ENCODE results near the gene SH3BGRL2. TPM values are rescaled to one million over a fixed set of nuclear protein-coding genes. Genes with fewer than 3 reads are reported as not detected.

SH3BGRL2 gene
- total and polyA plus RNA-seq, 2 of the 8 experiments (the other 6 are each of a cell fraction or from before 2014, with no cell fraction given): 6.0 to 20.3 TPM

DNA sequence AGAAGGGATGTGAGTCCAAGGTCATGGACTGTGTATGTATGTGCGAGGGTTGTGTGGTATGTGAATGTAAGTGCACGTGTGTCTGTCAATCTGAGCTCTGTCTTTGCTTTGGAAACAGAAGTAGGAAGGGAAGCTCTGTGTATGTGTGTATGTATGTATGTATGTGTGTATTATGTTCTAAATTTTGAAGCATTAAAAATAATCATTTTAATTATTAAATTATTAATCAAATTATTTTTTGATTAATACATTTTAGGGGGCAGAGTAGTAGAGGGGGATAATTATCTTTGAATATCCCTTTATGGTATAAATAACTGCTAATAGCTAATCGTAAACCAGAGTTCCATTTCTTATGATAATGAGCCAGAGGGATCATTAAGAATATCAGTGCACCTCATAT lies 42.8 kb downstream of the SH3BGRL2 start (continued):
- no peak for TF ChIP-seq CHD7 (IDR thresholded peaks at IDR 0.05; ENCODE audit: insufficient replicate concordance, low read length)
- no peak for TF ChIP-seq SRF (IDR thresholded peaks at IDR 0.05; ENCODE audit: low read depth, low read length)
- TF ChIP-seq CHD1 (IDR thresholded peaks at IDR 0.05; ENCODE audit: low read depth, low read length): no peak
- no peak for TF ChIP-seq RXRA (IDR thresholded peaks at IDR 0.05; ENCODE audit: insufficient read depth, low read depth, low read length)
- no peak for TF ChIP-seq BCL11A (IDR thresholded peaks at IDR 0.05; ENCODE audit: low read depth in 2 of 2, low read length in 2 of 2)

All from H1 (cell line).